Mucosa of descending colon (tissue), 3 donors: ENCODE measurements around the gene TIGIT. TPM values are rescaled to one million over a fixed set of nuclear protein-coding genes. Genes with fewer than 3 reads are reported as not detected.

Experiments
- ATAC-seq: fragments of 200-7000 bp; cut with Tn5 transposase; one replicate; pipeline ENCODE4 v1.9.1; 2020; ENCODE audit warnings: mild to moderate bottlenecking, moderate library complexity
- DNase-seq, 3 donors: peaks; one replicate each; pipeline ENCODE4 v3.0.0-alpha.2; 2020
- H3K36me3 ChIP-seq: fragments of 200-600 bp; one replicate; pipeline ENCODE4 v1.8.0; 2021; ENCODE audit warnings: low read depth, mild to moderate bottlenecking
- H3K4me1 ChIP-seq: fragments of 200-600 bp; one replicate; pipeline ENCODE4 v1.8.0; 2021; ENCODE audit warnings: low read depth, mild to moderate bottlenecking
- H3K4me3 ChIP-seq: fragments of 200-600 bp; one replicate; pipeline ENCODE4 v1.8.0; 2021; ENCODE audit warnings: mild to moderate bottlenecking
- H3K9me3 ChIP-seq: fragments of 200-600 bp; one replicate; pipeline ENCODE4 v1.8.0; 2021; ENCODE audit warnings: mild to moderate bottlenecking
- CTCF ChIP-seq: fragments of 200-600 bp; IDR thresholded peaks from one replicate; pipeline ENCODE4 v1.8.0; 2022; ENCODE audit warnings: antibody characterized with exemption, mild to moderate bottlenecking
- intact Hi-C, 2 donors: fragments of 100-400 bp; cut with DNase I in 1 of 2; cut with micrococcal nuclease in 1 of 2; formaldehyde crosslinking; loops; one replicate each; pipeline versions ENCODE4 v1.11.0 to v1.11.1; 2022; cut with DNase I, micrococcal nuclease
- total RNA-seq, 3 donors: library from RNA; stranded (reverse); fragmentation: NEBNext Ultra II Directional in 2 of 3; extraction: Animal tissue kit (Norgen Biotek cat#: 25700) in 2 of 3; gene quantifications; one replicate each; pipeline versions ENCODE4 v1.2.1 to v1.2.4, GENCODE V29; 2021 to 2023
- donor health status: DM: no; HTN: no; CAD: no; lungs with moderate emphysema.
- donor health status: DM: no; HTN: no; CAD: no.
- donor health status: DM: no; HTN: yes; CAD: no.

Gene TIGIT
- total RNA-seq, 3 donors from 2014 or later = 0.54 to 1.6 (median 0.84) TPM

GRCh38 chr3:114351123-114351821 lies 57.4 kb downstream of the TIGIT start:
- Histone ChIP-seq H3K4me3 (no peak overlapping the region), H3K36me3 (no peaks in the 10 kb centered on the region), H3K4me1 (no peaks in the 10 kb centered on the region), H3K9me3 (no peaks in the 10 kb centered on the region)
- no peak for ATAC-seq
- DNase-seq = peak in 1 of 3 donors; percentile 49
- TF ChIP-seq CTCF = no peak
- intact Hi-C loops = no loop called here

DNA sequence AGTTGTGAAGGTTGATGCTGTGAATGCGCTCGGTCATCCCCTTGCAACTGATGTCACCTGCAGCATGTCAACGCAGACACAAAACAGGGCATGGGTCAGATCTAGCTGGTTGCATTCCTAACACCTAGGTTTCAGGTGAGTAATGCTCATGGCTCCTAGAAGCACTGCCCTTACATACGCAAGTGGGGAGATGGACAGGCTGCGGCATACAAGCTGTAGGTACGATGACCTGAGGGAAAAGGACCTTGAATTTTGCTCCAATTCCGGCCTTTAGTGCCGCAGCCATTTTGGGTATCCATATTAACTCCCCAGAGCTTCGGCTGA lies 58.0 kb downstream of the TIGIT start:
- no peak for ATAC-seq
- TF ChIP-seq CTCF = no peak
- intact Hi-C loops = no loop called here

DNA sequence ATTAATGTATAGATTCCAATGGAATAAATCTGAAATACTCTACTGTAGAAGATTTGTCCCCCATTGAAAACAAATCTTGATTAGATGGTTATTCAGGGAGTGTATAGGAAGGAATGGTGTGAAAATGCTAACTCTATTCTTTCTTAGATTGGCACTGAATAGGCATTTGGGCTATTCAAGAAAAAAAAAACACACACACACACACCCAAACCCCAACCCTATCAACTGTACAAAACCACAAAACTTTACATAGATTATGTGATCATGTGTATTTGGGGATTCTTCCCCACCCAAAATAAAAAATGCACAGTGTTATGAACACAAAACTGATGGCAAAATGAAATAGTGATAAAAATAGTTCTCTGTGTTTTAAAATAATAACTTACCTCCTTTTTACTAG lies 61.8 kb downstream of the TIGIT start:
- H3K9me3 ChIP-seq = no peaks in the 10 kb centered on the region
- intact Hi-C loops = no loop called here
- no peak for DNase-seq
- no peaks in the 10 kb centered on the region for H3K4me1 ChIP-seq
- no peak for TF ChIP-seq CTCF
- no peak overlapping the region for H3K4me3 ChIP-seq
- no peak for ATAC-seq
- H3K36me3 ChIP-seq = no peaks in the 10 kb centered on the region

More for the DNA sequence above, 58.0 kb downstream of the TIGIT start:
- no peaks in the 10 kb centered on the region for H3K9me3 ChIP-seq
- H3K4me1 ChIP-seq = no peaks in the 10 kb centered on the region
- H3K36me3 ChIP-seq = no peaks in the 10 kb centered on the region
- no peak for DNase-seq
- no peak overlapping the region for H3K4me3 ChIP-seq

DNA sequence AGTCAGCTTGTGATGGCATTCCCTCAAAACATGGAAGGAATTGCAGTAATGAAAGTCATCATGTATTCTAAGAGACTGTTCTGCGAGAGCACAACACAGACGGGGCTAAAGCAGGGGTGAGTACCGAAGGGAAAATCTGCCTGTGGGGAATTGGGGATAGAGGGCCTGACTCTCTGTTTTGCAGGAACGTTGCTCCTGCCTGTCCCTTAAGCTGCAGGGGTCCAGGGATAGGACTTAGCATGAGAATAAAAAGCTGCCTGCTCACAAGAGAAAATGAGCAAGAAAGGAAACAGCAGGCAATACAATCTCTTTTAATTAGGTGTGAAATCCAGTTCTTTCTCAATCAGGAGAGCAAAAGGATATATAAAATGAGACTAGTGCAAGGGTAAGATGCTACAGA lies 62.2 kb downstream of the TIGIT start:
- Histone ChIP-seq H3K4me3 (no peak overlapping the region), H3K36me3 (no peaks in the 10 kb centered on the region), H3K9me3 (no peaks in the 10 kb centered on the region), H3K4me1 (no peaks in the 10 kb centered on the region)
- ATAC-seq (no peak), DNase-seq (no peak)
- intact Hi-C loops = no loop called here
- no peak for TF ChIP-seq CTCF

DNA sequence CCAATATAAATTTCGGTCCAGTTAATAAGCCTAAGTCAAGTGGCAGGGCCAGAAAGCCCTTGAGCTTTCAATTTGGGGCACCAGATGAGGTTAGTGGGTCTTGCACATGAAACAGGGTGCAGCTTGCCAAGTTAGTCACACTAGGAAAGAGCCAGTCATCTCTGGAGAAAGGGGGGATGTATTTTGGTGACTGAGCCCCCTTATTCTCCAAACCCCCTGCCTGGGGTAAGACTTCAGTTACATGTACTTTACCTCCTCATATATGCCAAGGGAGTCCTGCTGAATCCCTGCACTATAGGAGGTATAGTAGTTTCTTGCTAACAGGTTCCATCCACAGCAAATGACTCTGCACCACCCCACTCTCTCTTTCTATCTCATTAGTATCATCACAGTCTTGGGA lies 62.7 kb downstream of the TIGIT start:
- Histone ChIP-seq H3K4me3 (no peak overlapping the region), H3K4me1 (no peaks in the 10 kb centered on the region), H3K9me3 (no peaks in the 10 kb centered on the region), H3K36me3 (no peaks in the 10 kb centered on the region)
- TF ChIP-seq CTCF = no peak
- ATAC-seq = no peak
- intact Hi-C loops = no loop called here
- DNase-seq = no peak

Other genes with a start within 250 kb of the TIGIT start
- gene CCDC191, start 237.5 kb upstream of the TIGIT start, total RNA-seq = 1 to 10 TPM; 3.9 to 6.2 (median 5.0) TPM
- 10 to 100 TPM; 17.9 to 29.1 (median 21.2) TPM for gene QTRT2, start 237.3 kb upstream of the TIGIT start, total RNA-seq
- not detected for gene DRD3, start 115.0 kb upstream of the TIGIT start, total RNA-seq
- under 1 TPM in 1 of 3 donors, not detected in 2; 0.19 TPM for gene ZNF80, start 56.5 kb upstream of the TIGIT start, total RNA-seq